ENCODE data around the gene ASAP3.

ASAP3 gene

DNA sequence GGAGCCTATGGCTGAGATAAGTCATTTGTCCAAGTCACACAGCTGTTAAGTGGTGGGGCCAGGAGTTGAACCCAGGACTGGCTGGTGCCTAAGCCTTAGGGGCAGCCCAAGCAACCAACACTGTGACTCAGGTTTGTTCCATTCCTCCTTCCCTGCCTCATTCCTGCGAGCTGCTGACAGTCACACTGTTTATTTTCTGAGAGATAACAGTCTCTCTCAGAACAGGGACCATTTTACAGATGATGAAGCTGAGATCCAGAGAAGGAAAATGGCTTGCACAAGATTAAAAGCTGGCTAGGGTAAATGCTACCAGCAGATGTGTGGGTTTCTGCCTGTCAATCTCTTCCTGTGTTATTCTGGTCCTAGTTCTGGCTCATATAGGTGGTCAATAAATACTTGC lies 35.1 kb downstream of the ASAP3 start:
- no peak for FAIRE-seq

DNA sequence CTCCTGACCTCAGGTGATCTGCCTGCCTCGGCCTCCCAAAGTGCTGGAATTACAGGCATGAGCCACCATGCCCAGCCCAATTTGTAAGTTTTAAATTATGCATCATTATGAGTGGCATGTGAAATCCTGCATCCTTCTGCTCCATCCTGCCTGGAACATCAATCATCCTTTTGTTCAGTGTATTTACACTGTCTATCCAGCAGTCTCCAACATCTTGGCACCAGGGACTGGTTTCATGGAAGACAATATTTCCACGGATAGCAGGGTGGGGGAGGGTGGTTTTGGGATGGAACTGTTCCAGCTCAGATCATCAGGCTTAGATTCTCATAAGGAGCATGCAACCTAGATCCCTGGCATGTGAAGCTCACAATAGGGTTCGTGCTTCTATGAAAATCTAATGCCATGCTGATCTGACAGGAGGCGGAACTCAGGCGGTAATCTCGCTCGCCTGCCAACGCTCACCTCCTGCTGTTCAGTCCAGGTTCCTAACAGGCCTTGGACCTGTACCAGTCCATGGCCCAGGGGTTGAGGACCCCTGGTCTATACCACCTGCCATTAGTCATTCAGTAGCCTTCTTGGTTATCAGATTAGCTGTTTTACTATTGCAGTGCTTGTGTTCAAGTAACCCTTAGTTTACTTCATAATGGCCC lies 37.2 kb downstream of the ASAP3 start:
- no peak for FAIRE-seq

DNA sequence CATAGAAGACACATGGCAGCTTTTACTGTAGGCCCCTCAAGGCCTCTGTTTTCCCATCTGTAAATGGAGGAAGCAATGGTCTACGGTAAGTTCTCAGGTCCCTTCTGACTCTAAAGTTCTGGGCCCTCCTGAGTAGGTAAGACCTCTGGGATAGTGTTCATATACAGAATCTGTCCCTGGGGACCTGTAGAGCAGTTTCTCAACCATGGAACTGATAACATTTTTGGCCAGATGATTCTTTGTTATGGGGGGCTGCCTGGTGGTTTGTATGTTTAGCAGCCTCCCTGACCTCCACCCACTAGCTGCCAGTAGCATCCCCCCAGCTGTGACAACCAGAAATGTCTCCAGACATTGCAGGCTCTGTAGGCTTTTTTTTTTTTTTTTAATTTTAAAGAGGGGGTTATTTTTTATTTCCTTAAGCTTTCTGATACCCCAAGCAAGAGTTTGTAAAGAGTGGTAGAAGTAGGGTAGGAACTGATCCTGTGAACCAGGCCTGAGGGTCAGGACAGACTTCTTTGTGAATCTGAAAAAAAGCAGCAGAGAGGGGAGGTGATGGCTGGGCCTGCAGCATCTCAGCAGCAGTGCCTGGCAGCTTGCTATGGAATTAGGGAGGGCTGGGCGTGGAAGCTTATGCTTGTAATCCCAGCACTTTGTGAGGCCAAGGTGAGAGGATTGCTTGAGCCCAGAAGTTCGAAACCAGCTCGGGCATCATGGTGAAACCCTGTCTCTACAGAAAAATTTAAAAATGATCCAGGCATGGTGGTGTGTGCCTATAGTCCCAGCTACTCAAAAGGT lies 39.2 kb downstream of the ASAP3 start:
- FAIRE-seq: no peak

DNA sequence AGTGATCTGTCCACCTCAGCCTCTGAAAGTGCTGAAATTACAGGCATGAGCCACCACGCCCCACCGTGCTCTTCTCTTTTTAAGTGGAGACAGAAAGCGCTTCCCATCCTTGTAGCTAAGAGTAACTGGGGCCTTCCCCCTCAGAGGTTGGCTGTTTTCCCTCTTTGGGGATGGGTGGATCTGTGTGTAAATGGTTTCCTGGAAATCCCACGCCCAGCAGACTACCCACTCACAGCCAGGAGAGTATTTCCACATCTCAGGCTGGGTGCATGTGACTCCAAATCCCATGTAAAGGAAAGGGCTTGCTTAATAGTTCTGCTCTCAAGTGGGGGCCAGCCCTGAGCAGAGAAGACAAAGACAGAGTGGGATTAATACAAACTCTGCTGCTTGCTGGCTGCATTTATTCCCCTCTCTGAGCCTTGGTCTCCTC lies 39.9 kb downstream of the ASAP3 start:
- no peak for FAIRE-seq

DNA sequence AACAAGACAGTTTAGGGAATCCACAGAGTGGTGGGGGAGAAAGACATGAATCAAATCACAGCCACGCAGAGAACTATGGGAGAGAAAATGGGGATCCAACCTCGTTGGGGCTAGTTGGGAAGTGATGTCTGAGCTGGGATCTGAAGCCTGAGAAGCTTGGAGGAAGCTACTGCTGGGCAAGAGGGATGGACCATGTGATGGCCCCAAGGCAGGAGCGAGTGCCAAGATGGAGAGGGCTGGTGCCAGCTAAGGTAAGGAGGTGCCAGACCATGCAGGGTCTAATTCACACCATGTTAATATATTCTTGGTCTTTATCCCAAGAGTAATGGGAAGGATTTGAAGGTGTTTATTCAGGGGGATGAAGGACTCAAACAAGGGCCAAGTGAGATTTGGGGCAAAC lies 41.2 kb downstream of the ASAP3 start:
- FAIRE-seq: no peak

DNA sequence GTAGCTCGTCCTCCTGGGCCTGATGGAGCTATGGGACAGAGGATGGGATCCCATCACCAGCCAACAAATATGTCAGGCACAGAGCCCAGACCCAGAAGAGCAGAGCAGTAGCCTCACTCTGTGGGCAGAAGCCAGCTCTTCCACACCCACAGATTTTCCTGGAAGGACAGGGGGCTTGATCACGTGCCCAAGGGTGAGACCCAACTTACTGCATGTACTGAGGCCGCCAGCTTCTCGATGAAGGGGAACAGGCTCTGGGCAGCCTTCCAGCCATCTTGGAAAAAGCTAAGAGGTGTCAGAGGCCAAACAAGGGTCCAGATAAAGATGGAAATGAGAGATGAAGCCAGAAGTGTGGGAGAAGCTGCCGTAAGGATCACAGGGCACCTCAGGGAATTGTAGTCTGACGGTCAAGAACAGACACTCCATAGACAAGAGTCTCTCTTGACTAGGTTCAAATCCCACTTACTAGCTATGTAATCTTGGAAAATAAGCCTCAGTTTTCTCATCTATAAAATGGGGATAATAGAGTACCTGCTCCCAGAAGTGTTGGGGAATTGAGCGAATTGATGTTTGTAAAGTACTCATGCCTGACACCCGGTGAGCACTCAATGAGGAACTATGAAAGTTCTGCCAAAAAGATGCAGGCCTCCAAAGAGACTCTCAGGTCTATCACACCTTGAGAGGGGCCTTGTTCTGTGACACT lies 42.4 kb downstream of the ASAP3 start:
- FAIRE-seq: no peak

DNA sequence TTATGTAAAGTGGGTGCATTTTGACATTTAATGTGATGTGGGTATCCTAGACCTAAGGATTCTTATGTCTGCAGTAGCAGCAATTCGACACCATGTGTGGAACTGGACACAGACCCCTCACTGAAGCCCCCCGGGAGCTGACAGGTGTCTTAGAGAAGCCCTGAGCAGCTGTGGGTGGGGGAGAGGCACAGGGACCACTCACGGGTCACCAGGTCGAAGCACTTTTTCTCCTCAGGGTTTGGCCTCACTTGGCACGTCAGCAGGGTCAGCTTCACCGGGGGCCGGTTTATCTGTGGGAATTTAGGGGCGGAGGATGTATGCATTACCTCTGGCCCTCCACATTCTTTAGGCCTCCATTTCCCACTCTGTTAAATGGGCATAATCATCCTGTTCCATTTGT lies 45.4 kb downstream of the ASAP3 start:
- no peak for FAIRE-seq

DNA sequence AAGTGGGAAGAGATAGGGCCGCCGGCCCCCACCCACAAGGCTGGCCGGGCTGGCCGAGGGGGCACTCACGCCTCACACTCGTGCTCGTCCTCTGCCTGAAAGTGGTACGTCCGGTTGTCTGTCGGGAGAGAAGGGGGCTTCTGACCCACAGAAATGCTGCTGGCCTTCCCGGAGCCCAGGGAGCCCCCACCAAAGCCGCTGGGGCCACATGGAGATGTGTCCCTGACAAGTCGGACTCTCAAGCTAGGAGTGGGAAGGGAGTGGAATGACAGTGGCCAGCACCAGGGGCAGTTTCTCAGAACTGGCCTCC lies 46.7 kb downstream of the ASAP3 start:
- FAIRE-seq: no peak

DNA sequence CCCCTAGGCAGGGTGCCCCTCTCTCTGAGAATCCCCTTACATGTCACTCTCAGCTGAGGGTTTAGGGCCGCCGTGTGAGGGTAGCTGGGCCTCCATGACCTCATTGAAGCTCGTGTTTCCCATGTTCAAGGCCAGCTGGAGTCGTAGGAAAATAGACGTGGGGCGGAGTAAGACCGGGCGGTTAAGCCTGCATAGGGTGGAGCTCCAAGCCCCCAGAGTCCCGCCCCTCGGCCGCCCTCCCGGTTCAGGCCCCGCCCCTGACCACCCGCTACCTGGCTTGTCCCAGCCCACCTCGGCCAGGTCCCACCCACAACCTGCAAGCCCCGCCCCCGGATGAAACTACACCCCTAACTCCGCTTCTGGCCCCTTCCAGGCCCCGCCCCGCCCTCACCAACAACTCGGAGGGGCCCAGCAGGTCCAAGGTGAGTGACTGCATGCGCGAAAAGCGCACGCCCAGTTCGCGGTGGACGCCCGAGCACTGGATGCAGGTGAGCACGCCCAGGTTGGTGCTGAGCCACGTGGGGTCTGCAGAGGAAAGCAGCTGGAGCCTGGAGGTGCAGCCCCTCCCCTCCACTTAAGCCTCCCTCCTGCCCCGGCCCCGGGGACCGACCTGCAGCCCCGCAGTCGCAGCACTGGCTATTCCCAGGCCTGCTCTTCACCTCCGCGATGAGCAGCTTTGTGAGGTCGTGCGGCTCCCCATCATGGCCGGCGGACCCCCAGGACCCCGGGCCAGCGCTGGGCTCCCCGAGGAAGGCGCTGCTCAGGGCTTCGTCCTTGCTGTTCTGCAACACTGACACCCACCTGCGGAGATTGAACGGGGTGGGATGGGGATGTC lies 47.2 kb downstream of the ASAP3 start:
- no peak for FAIRE-seq

DNA sequence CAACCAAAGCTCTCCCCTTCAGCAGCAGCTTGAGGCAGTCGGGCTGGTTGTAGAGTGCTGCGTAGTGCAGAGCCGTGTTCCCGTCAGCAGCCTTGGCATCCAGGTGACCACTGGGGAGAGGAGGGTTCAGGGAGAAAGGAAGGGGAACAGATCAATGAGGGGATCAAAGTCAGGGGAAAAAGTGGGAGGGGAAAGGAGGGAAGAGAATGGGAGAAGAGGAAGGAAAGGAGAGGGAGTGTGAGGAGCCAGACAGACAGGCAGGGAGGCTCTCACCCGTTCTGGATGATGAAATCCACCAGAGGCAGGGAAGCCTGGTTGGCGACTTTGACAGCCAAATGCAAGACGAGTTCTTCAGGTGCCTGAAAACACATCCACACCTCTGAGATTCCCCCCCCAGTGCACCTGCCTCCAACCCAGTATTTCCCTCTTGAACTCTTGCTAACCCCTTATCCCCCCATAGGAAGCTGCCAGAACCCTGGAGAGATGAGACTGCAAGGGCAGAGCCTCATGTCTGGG lies 49.7 kb downstream of the ASAP3 start:
- FAIRE-seq: no peak

DNA sequence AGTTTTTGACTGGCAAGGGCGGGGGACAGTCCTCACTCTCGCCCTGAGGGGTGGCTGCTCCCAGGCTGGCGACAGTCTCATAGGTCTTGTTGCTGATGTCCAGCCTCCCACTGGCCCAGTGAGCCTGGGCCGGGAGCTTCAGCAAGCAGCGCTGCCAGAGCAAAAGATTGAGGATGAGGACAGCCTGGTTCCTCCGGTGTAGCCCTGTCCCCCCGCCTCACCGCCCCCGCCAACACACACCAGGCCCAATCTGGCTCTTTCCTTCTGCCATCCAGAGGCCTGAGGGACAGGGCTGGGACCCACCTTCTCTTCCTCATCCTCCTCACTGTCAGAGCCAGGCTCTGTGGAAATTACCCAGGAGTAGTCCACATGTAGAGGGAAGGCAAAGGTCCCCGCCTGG lies 50.9 kb downstream of the ASAP3 start:
- FAIRE-seq: no peak

DNA sequence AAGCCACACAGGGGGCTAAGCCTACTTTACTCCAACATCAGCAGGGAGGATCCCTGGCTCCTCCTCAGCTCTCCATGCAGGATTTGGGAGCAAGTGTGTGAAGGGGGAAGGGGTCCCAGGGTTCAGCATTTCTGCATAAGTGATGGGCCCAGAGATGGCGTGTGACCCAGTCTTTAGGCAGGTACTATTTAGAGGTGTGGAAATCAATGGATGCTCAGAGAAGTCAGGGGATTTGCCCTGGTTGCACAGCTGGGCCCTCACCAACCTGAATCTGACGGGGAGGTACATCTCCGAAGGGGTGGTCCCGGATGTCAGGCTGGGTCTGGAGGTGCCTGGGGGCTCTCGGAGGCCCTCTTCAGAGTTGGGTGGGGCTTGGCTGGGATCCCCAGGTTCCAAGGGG lies 52.5 kb downstream of the ASAP3 start:
- FAIRE-seq: no peak

DNA sequence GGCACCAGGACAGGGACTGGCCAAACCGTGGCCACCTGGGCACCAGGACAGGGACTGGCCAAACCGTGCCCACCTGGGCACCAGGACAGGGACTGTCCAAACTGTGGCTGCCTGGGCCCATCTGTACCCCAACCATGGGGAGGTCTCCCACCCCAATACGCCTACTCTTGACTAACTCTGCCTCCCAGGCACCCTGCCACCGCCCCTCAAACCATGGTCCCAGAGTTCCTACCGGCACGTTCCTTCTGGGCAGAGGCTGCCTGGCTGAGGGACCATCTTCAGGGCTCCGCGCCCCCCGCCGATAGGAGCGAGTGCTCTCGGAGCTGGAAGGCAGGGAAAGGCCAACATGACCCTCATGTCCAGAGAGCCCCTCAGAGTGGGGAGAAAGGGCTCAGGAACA lies 53.2 kb downstream of the ASAP3 start:
- no peak for FAIRE-seq

DNA sequence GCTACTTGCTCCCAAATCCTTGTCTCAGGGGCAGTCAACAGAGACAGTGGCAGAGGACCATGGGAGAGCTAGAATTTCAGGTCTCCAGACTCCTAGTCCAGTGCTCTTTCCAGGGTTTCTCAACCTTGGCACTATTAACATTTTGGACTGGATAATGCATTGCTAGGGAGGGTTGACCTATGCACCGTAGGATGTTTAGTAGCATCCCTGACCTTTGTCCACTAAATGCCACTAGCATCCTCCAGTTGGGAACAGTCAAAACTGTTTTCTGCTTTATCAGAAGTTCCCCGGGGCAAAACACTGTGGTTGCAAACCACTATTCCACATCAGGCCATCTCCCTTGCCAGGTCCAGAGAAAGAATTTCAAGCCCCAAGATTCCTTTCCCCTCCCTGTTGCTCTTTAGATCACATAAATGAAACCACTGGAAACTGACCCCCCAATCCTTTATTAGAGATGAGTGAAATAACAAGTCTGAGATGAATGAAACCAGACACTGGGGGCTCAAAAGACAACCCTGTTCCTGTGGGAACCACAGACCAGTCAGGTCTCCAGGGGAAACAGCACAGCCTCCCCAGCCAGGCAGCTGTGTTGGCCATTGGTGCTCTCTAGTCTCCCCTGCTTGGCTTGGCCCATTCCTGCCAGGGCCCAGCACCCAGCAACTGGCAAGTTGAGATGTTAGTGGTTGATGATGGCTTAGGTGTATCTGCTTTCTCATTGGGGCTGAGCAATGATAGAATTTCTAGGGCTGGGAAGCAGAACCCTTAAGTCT lies 55.7 kb downstream of the ASAP3 start:
- no peak for FAIRE-seq

DNA sequence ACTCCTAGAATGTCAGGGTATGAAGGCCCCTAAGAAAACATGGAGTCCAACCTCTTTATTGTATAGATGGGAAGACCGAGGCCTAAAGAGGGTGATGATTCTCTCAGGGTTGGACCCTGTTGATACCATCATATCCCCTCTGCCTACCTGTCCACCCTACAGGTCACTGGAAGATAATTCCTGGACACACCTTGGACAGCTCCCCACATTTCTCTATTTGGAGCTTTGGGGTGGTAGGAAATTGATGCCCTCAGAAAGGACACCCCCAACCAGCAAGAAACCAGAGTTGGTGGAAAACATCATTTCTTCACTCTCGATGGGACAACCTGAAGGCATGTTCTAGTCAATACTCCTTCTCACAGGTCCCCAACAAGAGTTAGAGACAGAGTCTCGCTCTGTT lies 56.4 kb downstream of the ASAP3 start:
- FAIRE-seq: no peak

DNA sequence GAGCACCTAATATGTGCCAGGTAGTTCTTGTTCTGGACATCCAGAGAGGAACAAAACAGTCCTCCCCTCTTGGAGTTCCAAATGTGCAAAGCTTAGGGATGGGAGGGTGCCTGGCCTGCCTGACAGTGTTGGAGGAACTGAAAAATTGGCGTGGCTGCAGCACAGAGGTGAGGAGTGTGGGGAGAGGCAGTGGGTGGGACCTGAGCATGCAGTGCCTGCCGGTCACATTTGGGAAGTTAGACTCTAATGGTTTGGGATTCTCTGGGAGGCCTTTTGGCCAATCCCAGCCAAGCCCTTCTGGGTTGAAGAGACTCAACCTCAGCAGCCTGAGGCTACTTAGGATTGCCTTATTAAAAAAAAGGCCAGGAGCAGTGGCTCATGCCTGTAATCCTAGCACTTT lies 57.2 kb downstream of the ASAP3 start:
- FAIRE-seq: no peak

DNA sequence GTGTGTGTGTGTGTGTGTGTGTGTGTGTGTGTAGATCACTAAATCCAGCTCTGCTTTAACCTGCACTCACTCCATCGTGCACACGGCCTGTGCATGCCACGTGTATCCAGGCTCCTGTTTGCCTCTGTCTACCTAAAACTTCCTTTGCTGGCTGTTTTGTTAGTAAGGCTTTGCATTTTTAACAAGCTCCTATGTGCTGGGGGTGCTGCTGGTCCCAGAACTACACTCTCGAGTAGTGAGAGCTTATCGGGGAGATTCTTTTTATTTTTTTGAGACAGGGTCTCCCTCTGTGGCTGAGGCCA lies 58.8 kb downstream of the ASAP3 start:
- FAIRE-seq: no peak

DNA sequence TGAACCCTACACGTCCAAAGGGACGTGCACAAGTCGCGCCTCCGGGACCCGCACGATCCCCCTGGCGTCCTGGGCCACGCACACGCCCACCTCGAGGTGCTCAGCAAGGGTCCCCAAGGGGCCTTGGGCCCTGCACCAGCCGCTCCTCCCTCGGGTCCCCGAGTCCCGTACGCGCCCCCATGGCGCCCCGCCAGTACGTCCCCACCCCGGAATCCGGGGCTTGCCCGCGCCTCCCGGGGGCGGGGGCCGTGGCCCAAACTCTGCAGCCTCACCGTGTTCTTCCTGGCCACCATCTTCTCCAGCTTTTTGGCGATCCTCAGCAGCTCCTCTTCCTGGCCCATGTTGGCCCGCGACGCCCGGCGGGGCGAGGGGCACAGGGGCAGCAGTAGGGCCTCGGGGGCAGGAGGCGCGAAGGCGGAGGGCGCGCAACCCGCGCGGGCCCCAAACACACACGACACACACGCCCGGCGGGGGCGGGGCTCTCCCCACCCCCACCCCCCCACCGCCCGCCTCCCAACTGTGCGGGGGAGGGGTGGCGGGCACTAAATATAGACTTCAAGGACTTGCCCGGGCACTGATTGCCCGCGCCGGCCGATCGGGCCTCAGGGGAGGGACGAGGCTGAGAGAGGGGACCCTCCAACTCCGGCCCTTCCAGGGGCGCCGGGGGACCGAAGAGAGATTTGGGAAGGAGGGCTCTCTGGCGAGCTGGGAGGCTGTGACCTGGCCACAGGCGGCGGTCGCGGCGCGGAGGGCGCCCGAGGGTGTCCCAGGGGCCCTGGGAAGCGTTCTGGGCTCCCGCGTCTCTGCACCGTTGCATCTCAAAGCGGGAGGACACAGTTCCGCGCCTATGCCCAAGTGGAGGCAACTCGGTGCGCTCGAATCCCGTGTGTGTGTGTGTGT lies 59.4 kb downstream of the ASAP3 start, which contains the start of gene TCEA3:
Gene TCEA3 (minus strand): TSS at position 456 of the 900 bp plus-strand sequence. CDS start 115 bp downstream, at position 341.
- FAIRE-seq: no peak

DNA sequence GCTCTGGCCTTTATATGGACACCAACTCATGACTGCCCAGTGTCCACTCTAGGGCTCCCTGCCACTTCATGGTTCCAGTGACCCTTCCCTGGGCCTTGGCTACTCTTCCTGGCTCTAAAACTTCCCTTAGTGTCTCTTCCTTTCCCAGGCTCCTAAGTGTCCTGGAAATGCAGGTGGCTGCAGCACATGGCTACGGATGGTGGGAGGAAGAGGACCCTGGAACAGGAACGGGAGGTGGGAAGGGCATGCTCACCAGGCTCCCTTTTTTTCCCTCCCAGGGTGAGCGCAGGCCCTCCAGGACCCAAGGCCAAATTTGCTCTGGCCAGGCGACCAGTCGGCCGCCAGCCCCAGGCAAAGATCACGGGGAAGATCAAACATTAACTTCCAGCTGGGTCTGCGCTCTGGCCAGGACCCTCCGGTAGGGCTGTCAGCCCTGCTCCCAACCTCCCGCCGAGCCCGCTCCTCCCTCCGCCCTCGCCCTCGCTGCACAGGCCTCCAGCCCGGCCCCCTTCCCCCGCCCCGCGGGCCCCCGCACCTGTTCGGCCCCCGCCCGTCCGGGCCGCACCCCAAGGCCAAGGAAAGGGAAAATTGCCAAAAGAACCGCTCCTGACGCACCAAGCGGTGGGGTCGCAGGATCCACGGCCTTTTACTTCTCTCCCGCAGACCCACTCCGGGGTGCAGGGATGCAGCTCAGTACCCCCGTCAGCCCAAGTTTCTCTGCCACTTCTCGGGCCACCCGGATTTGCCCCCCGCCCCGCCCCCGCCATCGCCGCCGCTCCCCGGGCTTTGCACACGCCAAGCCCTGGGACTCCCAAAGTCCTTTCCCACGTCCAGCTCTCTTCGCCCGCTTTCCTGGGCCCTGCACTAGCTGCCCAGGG lies 60.3 kb downstream of the ASAP3 start:
- FAIRE-seq: no peak

DNA sequence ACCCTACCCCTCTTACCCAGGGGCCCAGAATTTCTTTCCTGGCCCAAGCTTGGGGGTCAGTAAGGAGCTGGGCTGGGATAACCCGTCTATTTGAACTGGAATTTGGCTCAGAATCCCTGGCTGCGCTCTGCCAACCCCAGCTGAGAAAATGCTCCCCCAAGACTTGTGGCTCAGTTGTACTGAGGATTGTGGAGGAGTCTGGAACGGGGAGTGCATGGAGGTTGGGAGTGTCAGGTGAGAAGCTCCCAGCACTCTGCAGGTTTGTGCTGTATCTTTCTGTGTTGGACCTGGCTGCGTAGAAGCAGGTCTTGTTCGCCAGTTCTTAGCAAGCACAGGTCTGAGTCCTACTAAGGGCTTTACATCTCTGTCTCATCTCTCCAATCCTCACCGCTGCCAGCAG lies 61.0 kb downstream of the ASAP3 start:
- no peak for FAIRE-seq

Measured in TTC549 (cell line).